GM19455 (cell line): ENCODE results near the gene GPC6.

Experiments used
- ATAC-seq: cut with Tn5 transposase; IDR thresholded peaks from one replicate; pipeline ENCODE4 v1.9.1; 2021; ENCODE audit not compliant: unreplicated experiment

GPC6 gene

DNA sequence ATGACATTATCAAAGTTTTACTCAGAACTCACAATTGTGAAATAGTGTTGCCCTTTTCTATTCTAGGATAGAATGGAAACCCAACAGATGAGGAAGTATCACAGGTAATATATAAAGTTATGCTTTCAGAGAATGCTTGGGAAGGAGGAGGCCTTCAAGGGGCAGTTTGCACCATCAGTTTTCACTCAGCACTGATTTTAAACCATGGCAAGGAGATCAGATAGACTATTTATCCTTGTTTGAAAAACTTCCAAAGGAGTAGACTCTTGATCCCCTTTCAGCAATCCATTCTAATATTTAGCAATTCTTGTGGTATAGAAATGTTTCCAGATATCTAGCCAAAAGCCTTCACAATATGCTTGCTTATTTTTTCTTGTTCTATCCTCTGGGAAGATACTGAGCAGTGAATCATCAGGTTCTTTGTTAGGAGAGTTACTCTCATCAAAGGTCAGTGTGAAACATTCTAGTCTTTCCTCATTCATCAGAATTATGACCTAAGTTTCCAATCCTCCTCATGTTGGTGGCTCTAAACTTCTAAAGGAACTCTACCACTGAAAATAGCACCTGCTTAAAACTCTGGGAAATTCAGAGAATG lies 3.8 kb downstream of the GPC6 start:
- no peak for ATAC-seq

DNA sequence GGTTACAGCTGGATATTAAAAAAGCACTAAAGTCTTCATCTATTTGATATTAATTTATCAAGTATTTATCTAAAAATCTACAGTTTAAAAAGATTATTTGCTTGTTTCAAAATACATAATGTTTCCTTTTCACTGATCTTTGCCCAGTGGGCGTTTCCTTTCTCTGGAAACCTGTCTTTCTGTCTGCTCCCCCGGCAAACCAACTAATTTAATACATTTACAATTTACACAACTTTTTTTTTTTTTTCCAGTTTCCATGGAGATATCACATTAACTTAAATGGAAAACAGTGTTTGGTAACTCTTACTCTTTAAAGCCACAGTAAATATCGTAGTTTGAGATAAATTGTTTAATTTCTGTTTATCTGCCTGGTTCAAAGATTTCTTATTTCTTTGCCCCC lies 5.3 kb downstream of the GPC6 start:
- ATAC-seq: no peak

DNA sequence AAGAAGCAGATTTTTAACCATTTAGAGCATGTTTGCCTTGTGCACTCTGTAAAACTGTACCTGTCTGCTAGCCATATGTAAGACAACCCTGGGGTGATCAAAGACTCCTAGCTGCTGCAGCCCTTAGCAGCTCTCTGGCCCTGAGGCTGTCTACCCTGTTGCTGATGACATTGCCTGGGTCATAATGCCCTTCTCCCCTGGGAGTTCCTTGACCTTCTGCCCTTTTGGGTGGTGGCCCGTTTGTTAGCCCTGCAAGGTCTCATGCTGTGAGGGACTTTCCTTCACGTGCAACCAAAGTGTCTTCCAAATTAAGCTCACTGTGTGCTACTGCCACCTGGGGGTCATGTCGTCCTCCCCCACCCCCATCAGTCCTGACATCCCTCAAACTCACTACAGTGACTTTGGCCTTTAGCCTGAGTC lies 7.4 kb downstream of the GPC6 start:
- ATAC-seq: no peak

DNA sequence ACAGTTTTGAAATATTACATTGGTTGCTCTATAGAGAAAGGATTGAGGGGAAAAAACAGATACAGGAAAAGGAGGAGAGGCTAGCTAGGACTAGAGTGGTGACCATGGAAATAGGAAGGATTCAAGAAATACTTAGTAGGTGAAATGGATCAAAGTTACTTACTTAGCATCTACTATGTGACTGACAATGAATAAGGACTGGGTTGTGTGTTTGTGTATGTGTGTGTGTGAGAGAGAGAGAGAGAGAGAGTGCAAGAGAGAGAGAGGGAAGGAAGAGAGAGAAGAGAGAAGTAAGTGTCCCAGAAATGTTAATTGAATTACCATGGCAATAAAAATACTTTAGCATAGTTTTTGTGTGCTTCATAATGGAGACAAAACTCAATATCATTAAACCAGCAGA lies 7.9 kb downstream of the GPC6 start:
- no peak for ATAC-seq

DNA sequence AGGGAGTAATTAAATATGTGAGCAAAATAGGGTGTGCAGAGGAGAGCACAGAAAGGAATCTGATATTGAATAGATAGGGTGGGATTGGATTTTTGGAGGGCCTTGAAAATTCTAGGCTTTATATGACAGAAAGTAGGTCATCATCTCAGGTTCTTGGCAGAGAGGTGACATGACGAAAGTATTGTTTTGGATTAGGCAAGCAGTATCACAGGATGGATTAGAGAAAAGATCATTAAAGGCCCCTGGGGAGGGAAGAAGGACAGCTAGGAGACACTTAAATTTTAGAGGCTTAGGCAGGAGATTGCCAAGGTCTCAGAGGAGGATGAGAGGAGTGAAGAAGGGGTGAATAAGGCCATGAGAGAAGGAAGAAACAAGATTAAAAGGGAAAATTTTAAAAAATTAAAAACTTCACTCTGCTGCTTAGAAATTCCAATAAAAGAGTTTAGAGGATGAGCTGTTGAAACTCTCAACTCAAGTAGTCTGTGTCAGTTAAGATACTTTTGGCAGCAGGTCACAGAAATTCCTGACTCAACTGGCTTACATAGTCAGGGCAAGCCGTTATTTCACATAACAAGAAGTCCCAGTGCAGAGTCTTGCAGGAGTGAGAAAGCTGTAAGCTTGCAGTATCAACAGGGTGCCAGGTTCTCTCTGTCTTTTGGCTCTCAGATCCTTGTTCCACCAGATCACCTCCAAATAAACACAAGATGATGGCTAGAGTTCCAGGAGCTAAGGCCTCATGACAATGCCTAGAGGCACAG lies 8.8 kb downstream of the GPC6 start:
- ATAC-seq: no peak

DNA sequence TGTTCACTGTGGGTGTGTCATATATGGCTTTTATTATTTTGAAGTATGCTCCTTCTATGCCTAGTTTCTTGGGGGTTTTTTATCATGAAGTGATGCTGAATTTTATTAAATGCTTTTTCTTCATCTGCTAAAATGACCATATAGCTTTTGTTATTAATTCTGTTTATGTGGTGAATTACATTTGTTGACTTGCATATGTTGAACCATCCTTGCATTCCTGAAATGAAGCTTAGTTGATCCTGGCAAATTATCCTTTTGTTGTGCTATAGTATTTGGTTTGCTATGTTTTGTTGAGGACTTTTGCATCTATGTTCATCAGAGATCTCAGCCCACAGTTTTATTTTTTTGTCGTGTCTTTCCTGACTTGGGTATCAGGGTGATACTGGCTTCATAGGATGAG lies 12.1 kb downstream of the GPC6 start:
- no peak for ATAC-seq

DNA sequence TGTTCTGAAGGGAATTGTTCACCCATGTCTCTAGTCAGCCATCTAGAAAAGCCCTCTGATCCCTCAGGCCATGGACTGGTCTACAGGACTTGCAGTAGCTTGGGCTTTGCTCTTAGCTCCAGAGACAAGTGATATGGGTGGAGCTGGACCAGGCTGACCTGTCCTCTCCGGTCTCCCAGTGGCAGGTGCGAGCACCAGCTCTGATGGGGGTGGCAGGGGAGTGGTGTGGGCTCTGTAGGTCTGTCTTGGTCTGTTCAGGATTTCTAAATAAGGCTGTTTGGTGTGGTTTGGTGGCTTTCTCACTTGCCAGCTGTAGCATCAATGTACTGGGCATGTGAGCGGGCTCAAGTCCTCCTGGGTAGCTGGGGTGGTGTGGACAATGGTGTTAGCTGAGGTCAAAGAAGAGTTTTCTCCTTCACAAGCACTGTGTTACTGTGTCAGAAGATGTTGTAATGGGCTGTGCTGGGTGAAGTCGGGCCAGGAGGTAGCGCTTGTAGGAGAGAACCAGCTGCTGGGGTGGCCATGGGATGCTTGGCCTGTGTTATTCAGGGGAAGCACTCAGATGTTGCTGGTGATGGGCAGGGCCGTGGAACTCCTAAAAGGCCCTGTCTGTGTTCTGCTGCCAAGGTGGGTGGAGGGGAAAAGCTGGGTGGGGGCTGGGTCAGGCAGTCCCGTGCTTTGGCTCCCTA lies 16.9 kb downstream of the GPC6 start:
- ATAC-seq: no peak

DNA sequence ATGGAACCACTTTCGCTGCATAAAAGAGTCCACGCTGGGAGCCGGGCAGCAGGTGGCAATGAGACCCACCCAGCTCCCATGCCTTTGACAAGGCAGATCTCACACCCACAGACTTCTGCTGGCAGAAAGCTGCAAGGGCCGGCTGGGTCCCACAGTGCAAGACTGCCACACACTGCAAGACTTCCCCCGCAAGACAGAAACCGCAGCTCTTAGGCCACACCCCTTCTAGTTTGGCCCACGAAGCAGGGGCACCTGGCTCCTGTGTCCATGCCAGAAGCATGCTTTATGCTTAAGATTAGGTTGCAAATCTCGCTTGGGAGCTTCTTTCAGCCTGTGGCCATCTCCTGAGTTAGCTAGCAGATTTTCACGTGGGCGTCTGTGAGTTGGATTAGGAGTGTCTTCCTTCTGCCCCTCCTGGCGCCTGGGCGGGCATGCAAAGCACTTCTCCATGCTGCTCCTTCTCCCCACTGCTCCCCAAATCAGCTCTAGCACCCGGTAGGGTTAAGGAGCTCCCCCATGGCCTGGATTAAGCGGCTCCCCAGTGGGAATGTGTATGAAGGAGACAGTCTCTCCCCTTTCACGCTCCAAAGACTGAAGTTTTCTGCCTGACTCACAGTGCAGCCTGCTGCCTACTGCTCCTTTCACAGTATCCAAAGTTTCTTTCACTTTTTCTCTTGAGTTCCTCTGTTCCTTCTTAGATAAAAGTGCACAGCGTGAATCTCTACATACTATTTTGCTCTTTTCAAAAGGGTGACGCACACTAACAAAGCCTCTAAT lies 17.7 kb downstream of the GPC6 start:
- no peak for ATAC-seq

DNA sequence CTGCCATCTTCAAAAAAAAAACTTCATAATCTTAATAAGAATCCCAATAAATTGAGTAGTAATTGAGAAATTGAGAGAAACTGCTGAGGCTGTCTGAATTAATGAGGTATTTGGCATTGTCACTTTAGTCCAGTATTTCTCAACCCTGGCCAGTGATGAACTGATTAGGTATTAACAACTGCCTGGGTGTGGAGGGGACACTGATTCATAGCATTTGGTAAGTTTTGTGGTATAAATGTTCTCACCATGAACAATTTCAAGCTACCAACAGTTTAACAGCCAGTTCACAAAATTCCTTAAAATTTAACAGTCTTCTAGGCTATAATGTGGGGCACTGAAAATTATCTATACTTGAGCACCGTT lies 18.3 kb downstream of the GPC6 start:
- no peak for ATAC-seq

DNA sequence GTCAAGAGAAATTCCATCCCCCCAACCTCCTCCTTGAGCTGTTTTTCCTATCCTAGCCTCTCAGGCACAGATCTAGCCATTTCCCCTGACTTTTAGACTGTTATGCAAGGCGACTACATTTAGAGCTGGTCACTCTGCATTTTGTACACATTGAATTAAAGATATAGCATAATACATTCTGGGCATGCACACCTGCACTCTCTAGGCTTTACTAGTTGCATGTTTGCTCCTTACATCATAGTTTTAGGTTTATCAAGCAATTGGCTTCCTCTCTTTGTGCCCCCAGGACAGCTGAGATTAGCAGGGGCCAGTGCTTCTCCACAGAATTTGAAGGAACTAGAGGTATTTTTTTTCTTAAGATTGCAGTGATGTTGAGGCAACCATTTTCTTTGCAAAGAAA lies 19.5 kb downstream of the GPC6 start:
- ATAC-seq: no peak

DNA sequence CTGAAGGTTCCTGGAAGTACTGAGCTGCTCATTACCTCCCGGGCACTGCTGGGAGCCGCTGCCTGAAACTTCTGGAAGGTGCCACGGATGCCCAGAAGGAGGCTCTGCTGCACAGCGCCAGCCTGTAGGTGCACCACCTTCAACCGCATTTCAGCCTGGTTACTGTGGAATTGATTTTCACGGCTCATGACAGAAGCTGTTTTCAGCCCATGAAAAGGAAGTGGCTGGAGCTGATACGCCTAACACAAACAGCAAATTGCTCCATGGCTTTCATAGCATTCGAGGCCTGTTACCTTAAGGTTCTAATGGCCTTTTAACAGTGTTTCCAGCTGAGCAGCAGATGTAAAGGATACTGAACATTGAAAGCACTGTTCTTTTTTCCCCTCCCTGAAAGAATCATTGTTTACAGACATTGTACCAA lies 22.0 kb downstream of the GPC6 start:
- ATAC-seq: no peak

DNA sequence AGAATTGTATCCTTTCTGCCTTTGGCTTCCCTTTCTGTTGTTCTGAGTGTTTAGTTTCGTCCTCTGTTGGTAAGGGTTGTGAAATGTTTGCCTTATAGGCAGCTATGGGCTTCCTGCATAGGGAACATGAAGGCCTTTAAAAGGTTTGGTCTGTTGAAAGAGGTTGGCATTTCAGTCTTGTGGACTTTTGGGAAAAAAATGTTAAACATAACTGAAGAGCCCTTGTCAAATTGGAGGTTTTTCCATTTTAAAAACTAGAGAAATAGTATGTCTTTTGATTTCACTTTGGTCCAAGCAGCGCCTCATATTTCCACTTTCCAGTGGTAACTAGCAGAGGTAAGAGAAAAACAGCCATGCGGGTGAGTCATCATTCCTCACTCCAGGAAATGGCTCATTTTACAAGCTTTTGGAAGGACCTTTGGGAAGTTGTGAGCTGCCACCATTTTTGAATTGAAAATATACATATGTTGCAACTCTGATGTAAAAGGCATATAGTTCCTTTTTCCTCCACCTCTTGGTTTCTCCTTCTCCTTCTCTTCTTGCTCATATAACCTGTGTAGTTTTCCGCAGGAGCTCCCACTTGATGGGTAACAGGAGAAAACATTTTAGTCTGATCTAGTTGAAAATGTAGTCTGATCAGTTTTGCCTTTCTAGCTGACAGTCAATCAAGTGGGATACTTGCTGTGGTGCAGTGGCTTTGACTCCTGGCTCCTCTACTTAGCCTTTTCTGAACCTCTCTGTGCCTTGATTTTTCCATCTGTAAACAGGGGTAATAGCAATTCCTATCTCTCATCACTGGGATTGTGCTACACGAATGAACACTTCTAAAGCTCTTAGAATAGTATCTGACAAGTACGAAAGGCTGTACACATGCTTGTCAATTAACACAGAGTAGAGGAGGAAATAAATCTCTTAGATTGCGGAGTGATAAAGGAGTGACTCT lies 23.0 kb downstream of the GPC6 start:
- no peak for ATAC-seq

DNA sequence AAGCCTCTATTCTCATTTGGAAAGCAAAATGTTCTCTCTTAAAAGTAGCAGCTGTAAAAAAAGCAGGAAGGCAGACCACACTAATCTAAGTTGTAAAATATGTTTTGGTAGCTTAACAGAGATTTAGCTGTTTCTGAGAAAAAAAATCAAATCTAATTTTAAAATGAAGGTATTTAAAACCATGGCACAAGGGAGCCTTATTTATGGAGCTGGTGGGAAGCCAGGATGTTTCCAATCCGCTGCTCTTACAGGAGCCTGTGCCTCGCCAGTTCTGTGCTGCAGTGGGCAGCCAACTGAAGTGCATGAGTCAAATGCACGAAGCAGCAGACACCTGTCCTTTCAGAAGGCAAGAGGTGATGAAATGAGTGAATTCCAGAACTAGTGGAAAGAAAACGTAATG lies 28.2 kb downstream of the GPC6 start:
- no peak for ATAC-seq

DNA sequence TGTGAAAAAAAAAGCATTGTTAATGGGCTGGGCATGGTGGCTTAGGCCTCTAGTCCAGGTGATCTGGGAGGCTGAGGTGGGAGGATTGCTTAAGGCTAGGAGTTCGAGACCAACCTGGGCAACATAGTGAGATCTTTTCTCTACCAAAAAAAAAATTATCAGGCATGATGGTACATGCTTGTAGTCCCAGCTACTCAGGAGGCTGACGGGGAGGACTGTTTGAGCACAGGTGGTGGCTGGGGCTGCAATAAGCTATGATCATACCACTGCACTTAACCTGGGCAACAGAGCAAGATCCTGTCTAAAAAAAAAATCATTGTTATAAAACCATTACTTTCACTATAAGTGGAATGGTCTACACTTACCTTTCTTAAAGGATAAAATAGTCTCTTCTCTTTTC lies 30.4 kb downstream of the GPC6 start:
- no peak for ATAC-seq

DNA sequence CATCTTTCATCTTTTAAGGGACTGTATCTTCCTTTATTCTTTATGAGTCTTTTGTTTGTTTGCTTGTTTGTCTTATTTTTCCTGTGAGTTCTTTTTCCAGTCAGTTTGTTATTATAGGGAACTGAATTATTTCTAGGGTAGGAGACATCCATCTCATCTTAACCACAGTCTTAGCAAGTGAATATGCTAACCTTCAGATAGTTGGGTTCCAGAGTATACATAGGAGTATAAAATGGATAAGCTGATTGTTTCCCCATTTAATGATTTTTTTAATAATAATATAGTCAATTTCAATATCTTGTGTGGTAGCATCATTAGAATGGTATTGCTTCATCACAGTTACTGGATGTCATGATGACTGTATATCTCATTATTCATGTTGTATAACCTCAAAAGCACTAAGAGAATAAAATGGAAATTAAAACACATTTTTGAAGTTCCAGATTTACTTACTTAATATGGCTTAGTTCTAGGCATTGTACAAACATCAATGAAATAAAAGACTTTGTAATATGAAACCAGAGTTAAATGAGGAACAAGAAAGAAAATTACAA lies 33.0 kb downstream of the GPC6 start:
- no peak for ATAC-seq

DNA sequence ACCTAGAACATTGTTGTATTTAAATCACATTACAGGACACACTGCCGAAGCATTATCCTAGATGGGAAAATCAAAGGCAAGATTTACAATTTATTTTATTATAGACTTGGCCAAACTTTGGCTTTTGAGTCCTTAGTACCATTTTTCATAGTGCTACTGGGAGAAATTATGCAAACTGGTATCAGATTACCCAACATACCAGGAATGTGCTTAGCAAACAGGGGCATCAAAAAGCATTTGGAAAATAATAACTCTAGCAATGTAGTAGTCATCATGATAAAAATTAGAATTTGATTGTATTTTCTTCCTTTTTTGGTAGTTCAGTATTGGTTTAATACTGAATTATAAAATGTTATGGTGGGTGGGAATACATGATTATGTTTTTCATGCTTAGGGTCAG lies 34.0 kb downstream of the GPC6 start:
- ATAC-seq: no peak

DNA sequence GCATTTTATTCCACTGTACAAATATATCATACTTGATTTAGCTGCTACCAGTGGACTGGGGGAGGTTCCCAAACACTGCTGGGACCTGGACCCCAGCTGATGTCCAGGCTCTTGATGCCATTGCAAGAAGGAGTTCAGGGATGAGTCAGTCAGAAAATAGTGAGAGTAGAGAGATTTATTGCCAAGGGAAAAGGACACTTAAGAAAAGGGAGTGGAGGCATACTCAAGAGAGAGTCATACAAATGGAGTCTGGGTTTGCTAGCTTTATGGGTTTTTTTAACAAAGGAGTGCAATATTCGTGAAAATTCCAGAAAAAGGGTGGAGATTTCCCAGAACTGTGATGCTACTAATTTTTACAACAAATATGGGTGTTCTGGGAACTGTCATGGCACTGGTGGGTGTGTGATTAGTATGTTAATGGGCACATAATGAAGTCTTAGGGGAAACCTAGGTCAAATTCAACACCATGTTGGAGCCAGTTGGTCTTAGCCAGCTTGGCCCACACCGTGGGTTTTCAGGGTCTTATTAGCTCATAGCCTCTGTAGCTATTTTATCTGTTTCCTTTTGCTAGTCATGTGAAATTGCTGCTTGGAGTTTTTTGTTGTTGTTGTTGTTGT lies 36.2 kb downstream of the GPC6 start:
- no peak for ATAC-seq

DNA sequence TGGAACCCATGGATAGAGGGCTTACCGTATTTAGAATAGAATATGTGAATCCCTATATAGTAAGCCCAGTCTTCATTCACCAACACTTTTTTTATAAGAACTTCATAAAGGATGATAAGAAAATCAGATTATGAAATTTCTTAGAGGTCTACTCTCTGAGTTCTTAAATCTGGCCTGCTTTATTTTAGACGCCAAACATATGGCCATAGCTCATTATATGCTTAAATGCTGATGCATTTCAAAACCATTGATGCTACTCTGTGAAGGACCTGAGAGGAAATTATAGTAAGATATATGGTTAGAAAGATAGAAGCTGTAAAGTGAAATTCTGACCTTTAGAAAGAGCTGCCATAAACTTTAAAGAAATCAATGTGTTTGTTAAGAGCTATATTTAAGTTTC lies 38.3 kb downstream of the GPC6 start:
- no peak for ATAC-seq

DNA sequence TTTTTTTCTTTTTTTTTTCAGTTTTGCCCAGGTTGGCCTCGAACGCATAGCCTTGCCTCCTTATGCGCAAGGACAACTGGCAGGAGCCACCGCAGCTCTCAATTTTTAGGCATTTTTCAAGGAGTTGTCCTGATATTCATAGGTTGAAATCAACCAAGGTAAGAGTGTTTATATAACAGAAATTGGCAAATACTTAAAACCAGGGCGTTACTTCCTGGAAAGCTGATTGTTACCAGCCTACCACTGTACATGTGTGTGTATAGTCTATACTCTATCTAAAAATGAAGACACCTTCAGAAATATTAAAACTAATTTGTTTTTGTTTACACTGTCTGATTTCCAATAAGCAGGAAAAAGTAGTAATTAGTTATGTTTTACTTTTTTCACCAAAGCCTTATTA lies 39.2 kb downstream of the GPC6 start:
- no peak for ATAC-seq

DNA sequence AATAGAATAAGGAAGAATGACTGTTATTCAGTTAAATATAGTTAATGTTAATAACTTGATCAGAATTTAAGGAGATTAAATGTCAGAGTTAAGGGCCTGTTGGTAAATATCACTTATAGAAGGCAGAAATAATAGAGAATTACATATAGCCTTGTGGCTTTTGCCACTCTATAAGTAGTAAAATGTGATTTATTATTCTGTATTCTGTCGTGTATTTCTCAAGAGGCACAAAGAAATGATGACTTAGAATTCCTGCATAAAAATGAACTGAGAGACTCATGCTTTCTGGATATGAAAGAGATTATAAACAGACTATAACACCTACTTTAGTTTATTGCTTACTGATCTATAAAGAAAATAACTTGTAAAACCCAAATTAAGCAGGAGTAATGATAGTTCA lies 40.1 kb downstream of the GPC6 start:
- no peak for ATAC-seq
